HepG2 (cell line): ENCODE results near the gene SLC25A17. TPM values are rescaled to one million over a fixed set of nuclear protein-coding genes. Genes with fewer than 3 reads are reported as not detected.

Source experiments
- ATAC-seq: fragments of 200-7000 bp; cut with Tn5 transposase; 3 replicates; pipeline ENCODE4 v1.9.1; 2020; ENCODE audit warnings: mild to moderate bottlenecking, moderate library complexity
- BruUV-seq: library from RNA; stranded (reverse); fragments of 400-500 nt; replicated peaks from 2 replicates; lab custom pipeline; 2021; lab: Mats Ljungman, UMichigan
- CTCF ChIA-PET: fragments of 300-600 bp; formaldehyde crosslinking; extraction: SDS; loops from one replicate; lab custom pipeline; 2021; ENCODE audit warnings: low total read pairs, inconsistent platforms, low intra/inter-chr PET ratio; lab: Yijun Ruan, JAX
- POLR2A ChIA-PET: fragments of 350-600 bp; sonication (Branson Sonifier 250); formaldehyde crosslinking; loops from one replicate; lab custom pipeline; 2020; ENCODE audit warnings: antibody characterized with exemption, inconsistent platforms; lab: Yijun Ruan, JAX
- DNase-seq: peaks from one replicate; pipeline ENCODE4 v3.0.0-alpha.2; 2015; ENCODE audit warnings: low spot score
- FAIRE-seq: peaks from 3 replicates; lab custom pipeline; 2011; peaks lifted over from hg19 to GRCh38; lab: Jason Lieb, UNC
- H2AFZ ChIP-seq: one replicate; pipeline ENCODE4 v1.6.1; 2011; ENCODE audit warnings: low read length, inconsistent platforms
- H3K27ac ChIP-seq: fragments of 300-600 bp; 3 replicates; pipeline ENCODE4 v1.8.0; 2011; ENCODE audit warnings: mixed run types, mild to moderate bottlenecking, mixed read lengths, low read length, inconsistent platforms; ENCODE audit not compliant: insufficient read depth; ENCODE audit errors: extremely low read length
- H3K27me3 ChIP-seq, 2 experiments: fragments of 200-600 bp in 1 of 2; 2 replicates in 1 of 2; 3 replicates in 1 of 2; pipeline versions ENCODE4 v1.6.0 to v1.8.0; 2011; ENCODE audit warnings: low read length in 2 of 2, mild to moderate bottlenecking in 2 of 2, moderate library complexity in 2 of 2, inconsistent platforms in 1 of 2; ENCODE audit not compliant: insufficient read depth in 2 of 2, control insufficient read depth in 1 of 2
- H3K36me3 ChIP-seq, 2 experiments: fragments of 200-600 bp in 1 of 2; replicated peaks in 1 of 2; 2 replicates in 1 of 2; 3 replicates in 1 of 2; pipeline versions ENCODE4 v1.5.1 to v1.8.0; 2011; ENCODE audit warnings: low read length in 2 of 2, inconsistent platforms in 1 of 2; ENCODE audit not compliant: insufficient read depth in 2 of 2, control insufficient read depth in 1 of 2
- H3K4me1 ChIP-seq: 2 replicates; pipeline ENCODE4 v1.5.1; 2012; ENCODE audit warnings: low read length, inconsistent platforms; ENCODE audit not compliant: insufficient read depth
- H3K4me2 ChIP-seq: 2 replicates; pipeline ENCODE4 v1.6.0; 2011; ENCODE audit warnings: low read depth, low read length, inconsistent platforms
- H3K4me3 ChIP-seq, 3 experiments: fragments of 200-600 bp in 1 of 3; sonication (generic), shearing (Covaris generic) in 1 of 3; replicated peaks in 1 of 3; 2 replicates each; pipeline ENCODE4 v1.5.1; 2011 to 2016; ENCODE audit warnings: low read length in 3 of 3, inconsistent platforms in 2 of 3, low read depth in 2 of 3, mild to moderate bottlenecking in 2 of 3, control low read depth in 1 of 3, mixed read lengths in 1 of 3; ENCODE audit not compliant: insufficient read depth in 1 of 3
- H3K79me2 ChIP-seq: one replicate; pipeline ENCODE4 v1.6.1; 2011; ENCODE audit warnings: low read length, inconsistent platforms; ENCODE audit not compliant: insufficient read depth
- H3K9ac ChIP-seq: 2 replicates; pipeline ENCODE4 v1.6.0; 2011; ENCODE audit warnings: mild to moderate bottlenecking, low read depth, low read length, inconsistent platforms; ENCODE audit not compliant: insufficient read depth
- H3K9me3 ChIP-seq: 2 replicates; pipeline ENCODE4 v1.5.1; 2012; ENCODE audit warnings: mild to moderate bottlenecking, low read length
- H4K20me1 ChIP-seq: 2 replicates; pipeline ENCODE4 v1.6.0; 2011; ENCODE audit warnings: inconsistent platforms, mild to moderate bottlenecking, low read length, moderate library complexity; ENCODE audit not compliant: insufficient read depth
- BRD4 ChIP-seq: sonication (generic); formaldehyde crosslinking; IDR thresholded peaks from 2 replicates; pipeline ENCODE4 v1.4.0; 2020; ENCODE audit warnings: missing genetic modification reagents
- CHD4 ChIP-seq: fragments of 200-600 bp; sonication (generic); IDR thresholded peaks from 2 replicates; pipeline ENCODE4 v1.7.0; 2017; ENCODE audit warnings: mild to moderate bottlenecking, low read length, borderline replicate concordance
- CSRNP1 ChIP-seq: sonication (generic); formaldehyde crosslinking; IDR thresholded peaks from 2 replicates; pipeline ENCODE4 v1.8.1; 2023; ENCODE audit warnings: mild to moderate bottlenecking, missing genetic modification reagents
- HNRNPK ChIP-seq: fragments of 200-400 bp; formaldehyde crosslinking; IDR thresholded peaks from 2 replicates; pipeline ENCODE4 v1.6.1; 2018; ENCODE audit warnings: low read length, low read depth, moderate library complexity, mild to moderate bottlenecking; ENCODE audit not compliant: poor library complexity, severe bottlenecking
- SMARCE1 ChIP-seq: fragments of 450-650 bp; IDR thresholded peaks from 2 replicates; pipeline ENCODE4 v1.6.1; 2017; ENCODE audit warnings: borderline replicate concordance
- TBL1XR1 ChIP-seq: fragments of 150-350 bp; IDR thresholded peaks from 2 replicates; pipeline ENCODE4 v1.6.1; 2014; ENCODE audit warnings: borderline replicate concordance, low read length; ENCODE audit not compliant: partially characterized antibody
- WGBS: methylation state at CpG from one replicate; pipeline ENCODE4 v1.1.6; 2017; ENCODE audit warnings: low lambda C conversion rate; 5-methylcytosine and 5-hydroxymethylcytosine counted together
- in situ Hi-C: cut with HindIII; loops from 2 replicates; pipeline ENCODE4 v1.10.0; 2017; ENCODE audit warnings: low pct_unique_long_range_greater_than_20kb; ENCODE audit not compliant: extremely low pct_ligation_motif_present
- intact Hi-C: fragments of 100-400 bp; cut with micrococcal nuclease; formaldehyde crosslinking; loops from one replicate; pipeline ENCODE4 v1.10.0; 2022; ENCODE audit not compliant: unreplicated experiment
- polyA plus RNA-seq, 8 experiments: library from polyadenylated mRNA; depleted of rRNA in 3 of 8; stranded (reverse) in 7 of 8; unstranded in 1 of 8; fragments of >200 nt; fragmentation: Illumina TruSeq in 4 of 8; extraction: Trizol in 4 of 8; gene quantifications; 2 replicates each; pipeline versions ENCODE4 v1.2.1 to v1.2.3, GENCODE V29; 2011 to 2016; ENCODE audit warnings: low read depth in 4 of 8, missing spikeins in 1 of 8, mixed read lengths in 1 of 8; ENCODE audit not compliant: insufficient read depth in 1 of 8
- total RNA-seq, 5 experiments: library from RNA; depleted of rRNA; stranded (reverse); fragments of >200 nt; fragmentation: Illumina TruSeq; extraction: Trizol; gene quantifications; 2 replicates each; pipeline ENCODE4 v1.2.3, GENCODE V29; 2016; ENCODE audit warnings: low read depth in 1 of 5

The SLC25A17 gene
- total and polyA plus RNA-seq, 2 of the 13 experiments (the other 11 are each of a cell fraction or from before 2014, with no cell fraction given): 15.7 to 27.9 TPM

- Histone ChIP-seq H3K79me2 (no peaks in the 10 kb centered on the region), H3K4me2 (peak overlapping the region; percentile 23; the same call in 1 of the 2 replicates), H3K27me3 (peaks cover 0 to 9% of the 10 kb centered on the region in 2 experiments; a peak in 2 of 5 replicates), H4K20me1 (no peaks in the 10 kb centered on the region), H3K9me3 (peaks cover 5% of the 10 kb centered on the region), H3K9ac (no peak overlapping the region), H3K4me1 (peaks cover 7% of the 10 kb centered on the region), H2AFZ (no peak overlapping the region), H3K36me3 (no peaks in the 10 kb centered on the region), H3K27ac (no peak overlapping the region), H3K4me3 (no peak overlapping the region)
- ChIA-PET CTCF (no interaction called here), POLR2A (interaction anchor here (1.0 kb wide), 1 partner anchor 72 kb away, joined by 4 read pairs; the partner anchor contains the start of gene SLC25A17)
- no TSS peak for BruUV-seq
- in situ Hi-C loops: no loop called here
- 31% methylated on average over 11 of the region's 12 CpGs for WGBS
- no peak for DNase-seq
- no peak for TF ChIP-seq BRD4 (CRISPR knock-in tag)
- no peak for TF ChIP-seq TBL1XR1
- TF ChIP-seq SMARCE1: no peak
- peak; percentile 59 for TF ChIP-seq HNRNPK
- TF ChIP-seq CHD4: no peak
- TF ChIP-seq CSRNP1 (CRISPR knock-in tag): no peak
- peak; percentile 31; the same call in 1 of the 3 replicates for ATAC-seq
- no peak for FAIRE-seq
- intact Hi-C loops: no loop called here
Observed at GRCh38 chr22:40746428-40747220, 72.5 kb downstream of the SLC25A17 start.
